ENCODE results near the gene HPS4. TPM values are rescaled to one million over a fixed set of nuclear protein-coding genes. Genes with fewer than 3 reads are reported as not detected.

Gene HPS4
- total RNA-seq, 4 donors from 2014 or later: 46.5 to 152 (median 62.9) TPM

- H3K4me1 ChIP-seq: peaks cover 66% of the 10 kb centered on the region
- H3K27me3 ChIP-seq: no peaks in the 10 kb centered on the region
- 56% methylated on average over 4 of the region's 4 CpGs for WGBS
- peak overlapping the region; percentile 95 for H3K27ac ChIP-seq
- H3K9me3 ChIP-seq: no peaks in the 10 kb centered on the region
- peak overlapping the region; percentile 7 for H3K4me3 ChIP-seq
- TF ChIP-seq CTCF (IDR thresholded peaks at IDR 0.05) (no peak), POLR2A (IDR thresholded peaks at IDR 0.05) (no peak), POLR2AphosphoS5 (IDR thresholded peaks at IDR 0.05) (no peak), EP300 (IDR thresholded peaks at IDR 0.05) (no peak)
- H3K36me3 ChIP-seq: peaks cover 7% of the 10 kb centered on the region
- no peak for DNase-seq (ENCODE audit: low spot score in 2 of 2)
These were observed 1.9 kb downstream of the HPS4 start for GRCh38 chr22:26481694-26482093.

- DNase-seq (ENCODE audit: low spot score in 2 of 2): no peak
- no peak for TF ChIP-seq CTCF (IDR thresholded peaks at IDR 0.05)
- TF ChIP-seq POLR2AphosphoS5 (IDR thresholded peaks at IDR 0.05): no peak
- TF ChIP-seq EP300 (IDR thresholded peaks at IDR 0.05): no peak
- no peak for TF ChIP-seq POLR2A (IDR thresholded peaks at IDR 0.05)
- Histone ChIP-seq H3K9me3 (no peaks in the 10 kb centered on the region), H3K4me1 (peaks cover 66% of the 10 kb centered on the region), H3K4me3 (peak overlapping the region; percentile 35), H3K36me3 (peaks cover 12% of the 10 kb centered on the region), H3K27me3 (no peaks in the 10 kb centered on the region), H3K27ac (peak overlapping the region; percentile 95)
- WGBS: 50% methylated on average over 6 of the region's 6 CpGs
These were observed 2.4 kb downstream of the HPS4 start for GRCh38 chr22:26481112-26481693.

GRCh38 chr22:26480611-26480932 is 3.0 kb downstream of the HPS4 start:
- H3K36me3 ChIP-seq: peaks cover 18% of the 10 kb centered on the region
- 62% methylated on average over 2 of the region's 2 CpGs for WGBS
- DNase-seq (ENCODE audit: low spot score in 2 of 2): no peak
- H3K9me3 ChIP-seq: no peaks in the 10 kb centered on the region
- peak overlapping the region; percentile 35 for H3K4me3 ChIP-seq
- no peak for TF ChIP-seq EP300 (IDR thresholded peaks at IDR 0.05)
- no peak for TF ChIP-seq POLR2AphosphoS5 (IDR thresholded peaks at IDR 0.05)
- TF ChIP-seq CTCF (IDR thresholded peaks at IDR 0.05): no peak
- no peak for TF ChIP-seq POLR2A (IDR thresholded peaks at IDR 0.05)
- H3K4me1 ChIP-seq: peaks cover 61% of the 10 kb centered on the region
- peak overlapping the region; percentile 61 for H3K27ac ChIP-seq
- H3K27me3 ChIP-seq: no peaks in the 10 kb centered on the region

GRCh38 chr22:26479792-26480610 is 3.6 kb downstream of the HPS4 start:
- H3K9me3 ChIP-seq: no peaks in the 10 kb centered on the region
- no peak for DNase-seq (ENCODE audit: low spot score in 2 of 2)
- 57% methylated on average over 12 of the region's 12 CpGs for WGBS
- H3K27me3 ChIP-seq: no peaks in the 10 kb centered on the region
- TF ChIP-seq POLR2A (IDR thresholded peaks at IDR 0.05): no peak
- TF ChIP-seq POLR2AphosphoS5 (IDR thresholded peaks at IDR 0.05): no peak
- no peak for TF ChIP-seq CTCF (IDR thresholded peaks at IDR 0.05)
- TF ChIP-seq EP300 (IDR thresholded peaks at IDR 0.05): no peak
- H3K36me3 ChIP-seq: peaks cover 24% of the 10 kb centered on the region
- H3K4me3 ChIP-seq: peak overlapping the region; percentile 35
- peaks cover 56% of the 10 kb centered on the region for H3K4me1 ChIP-seq
- peak overlapping the region; percentile 61 for H3K27ac ChIP-seq

GRCh38 chr22:26479043-26479791 is 4.4 kb downstream of the HPS4 start:
- no peaks in the 10 kb centered on the region for H3K27me3 ChIP-seq
- H3K36me3 ChIP-seq: peaks cover 27% of the 10 kb centered on the region
- peaks cover 48% of the 10 kb centered on the region for H3K4me1 ChIP-seq
- no peak for TF ChIP-seq POLR2AphosphoS5 (IDR thresholded peaks at IDR 0.05)
- TF ChIP-seq POLR2A (IDR thresholded peaks at IDR 0.05): no peak
- no peak for TF ChIP-seq EP300 (IDR thresholded peaks at IDR 0.05)
- no peak for TF ChIP-seq CTCF (IDR thresholded peaks at IDR 0.05)
- no peak for DNase-seq (ENCODE audit: low spot score in 2 of 2)
- WGBS: 37% methylated on average over 12 of the region's 12 CpGs
- H3K27ac ChIP-seq: peak overlapping the region; percentile 61
- H3K9me3 ChIP-seq: no peaks in the 10 kb centered on the region
- H3K4me3 ChIP-seq: peak overlapping the region; percentile 35
